Chondrocyte (in vitro differentiated cells): Measurements from ENCODE around the gene SSC4D. TPM values are rescaled to one million over a fixed set of nuclear protein-coding genes. Genes with fewer than 3 reads are reported as not detected.
A peak's percentile ranks its signal among the peaks of the same experiment; 100 is the strongest.
"Not testable (repeated sequence)": the region's sequence is repeated elsewhere in the genome, so short reads cannot be mapped to it uniquely, and the experiment has no call there.

ENCODE experiments used
- DNase-seq: peaks from one replicate; pipeline ENCODE4 v3.0.0; 2021; ENCODE audit warnings: mixed read lengths, low spot score
- H3K27ac Mint-ChIP-seq: one replicate; pipeline ENCODE4 v1.8.0; 2021; ENCODE audit warnings: mild to moderate bottlenecking, moderate library complexity, mixed read lengths; ENCODE audit not compliant: unreplicated experiment
- H3K27me3 Mint-ChIP-seq: 2 replicates; pipeline ENCODE4 v1.8.0; 2021; ENCODE audit warnings: low read depth, mixed read lengths
- H3K36me3 Mint-ChIP-seq: 2 replicates; pipeline ENCODE4 v1.8.0; 2021; ENCODE audit warnings: low read depth, mixed read lengths
- H3K4me1 Mint-ChIP-seq: 2 replicates; pipeline ENCODE4 v1.8.0; 2021; ENCODE audit warnings: low read depth, mild to moderate bottlenecking, mixed read lengths
- H3K4me3 Mint-ChIP-seq: one replicate; pipeline ENCODE4 v1.8.0; 2021; ENCODE audit warnings: mild to moderate bottlenecking, moderate library complexity, mixed read lengths; ENCODE audit not compliant: unreplicated experiment
- H3K9me3 Mint-ChIP-seq: 2 replicates; pipeline ENCODE4 v1.8.0; 2021; ENCODE audit warnings: low read depth, mixed read lengths
- CTCF ChIP-seq: fragments of 200-600 bp; sonication (generic); IDR thresholded peaks from 2 replicates; pipeline ENCODE4 v1.5.0; 2021; ENCODE audit warnings: antibody characterized with exemption, mild to moderate bottlenecking, moderate library complexity
- total RNA-seq: library from RNA; stranded (reverse); gene quantifications from 3 replicates; pipeline ENCODE4 v1.2.1, GENCODE V29; 2021

SSC4D gene
- total RNA-seq, 1 donor from 2014 or later, result 1.2 TPM

- H3K4me1 Mint-ChIP-seq, result peaks cover 10% of the 10 kb centered on the region
- TF ChIP-seq CTCF, result no peak
- H3K36me3 Mint-ChIP-seq, result no peaks in the 10 kb centered on the region
- no peak for DNase-seq
- no peak overlapping the region for H3K4me3 Mint-ChIP-seq
- no peak overlapping the region for H3K27ac Mint-ChIP-seq
- no peaks in the 10 kb centered on the region for H3K27me3 Mint-ChIP-seq
- no peaks in the 10 kb centered on the region for H3K9me3 Mint-ChIP-seq
Measured at GRCh38 chr7:76397409-76398183, 11.9 kb downstream of the SSC4D start.

GRCh38 chr7:76396864-76397263 is 12.6 kb downstream of the SSC4D start:
- no peaks in the 10 kb centered on the region for H3K27me3 Mint-ChIP-seq
- H3K27ac Mint-ChIP-seq, result no peak overlapping the region
- H3K36me3 Mint-ChIP-seq, result no peaks in the 10 kb centered on the region
- H3K4me1 Mint-ChIP-seq, result peaks cover 12% of the 10 kb centered on the region
- TF ChIP-seq CTCF, result no peak
- H3K9me3 Mint-ChIP-seq, result no peaks in the 10 kb centered on the region
- H3K4me3 Mint-ChIP-seq, result no peak overlapping the region
- DNase-seq, result no peak

- Mint-ChIP-seq H3K9me3 (no peaks in the 10 kb centered on the region), H3K4me1 (peaks cover 12% of the 10 kb centered on the region), H3K27me3 (no peaks in the 10 kb centered on the region), H3K4me3 (no peak overlapping the region), H3K36me3 (no peaks in the 10 kb centered on the region), H3K27ac (no peak overlapping the region)
- no peak for DNase-seq
- no peak for TF ChIP-seq CTCF
Measured at GRCh38 chr7:76395965-76396726, 13.4 kb downstream of the SSC4D start.

GRCh38 chr7:76395605-76395964 is 13.9 kb downstream of the SSC4D start:
- not testable (repeated sequence) for H3K27ac Mint-ChIP-seq, H3K9me3 Mint-ChIP-seq, H3K36me3 Mint-ChIP-seq, H3K27me3 Mint-ChIP-seq, H3K4me3 Mint-ChIP-seq, DNase-seq
- peaks cover 12% of the 10 kb centered on the region for H3K4me1 Mint-ChIP-seq

- no peak for TF ChIP-seq CTCF
- H3K36me3 Mint-ChIP-seq, result no peaks in the 10 kb centered on the region
- H3K9me3 Mint-ChIP-seq, result no peaks in the 10 kb centered on the region
- peaks cover 12% of the 10 kb centered on the region for H3K4me1 Mint-ChIP-seq
- H3K27me3 Mint-ChIP-seq, result no peaks in the 10 kb centered on the region
- no peak overlapping the region for H3K4me3 Mint-ChIP-seq
- no peak for DNase-seq
- peak overlapping the region; percentile 36 for H3K27ac Mint-ChIP-seq
Measured at GRCh38 chr7:76394957-76395356, 14.5 kb downstream of the SSC4D start.
